ENCODE results near the gene CDR2L.

Gene CDR2L

GRCh38 chr17:75048249-75048878, 60.9 kb downstream of the CDR2L start:
- no peak for TF ChIP-seq CTCF (IDR thresholded peaks at IDR 0.05; ENCODE audit: low read depth, low read length, missing control alignments)
- in situ Hi-C loops (cut with HindIII; ENCODE audit: low sequenced_read_pairs) = no loop called here
- DNase-seq (ENCODE audit: low read depth) = no peak
- H3K4me3 ChIP-seq (ENCODE audit: low read depth, low read length) = peak overlapping the region; percentile 92

GRCh38 chr17:75049057-75049456, 61.6 kb downstream of the CDR2L start:
- in situ Hi-C loops (cut with HindIII; ENCODE audit: low sequenced_read_pairs) = no loop called here
- TF ChIP-seq CTCF (IDR thresholded peaks at IDR 0.05; ENCODE audit: low read depth, low read length, missing control alignments) = no peak
- no peak for DNase-seq (ENCODE audit: low read depth)
- no peak overlapping the region for H3K4me3 ChIP-seq (ENCODE audit: low read depth, low read length)

GRCh38 chr17:75049706-75050105, 62.3 kb downstream of the CDR2L start:
- TF ChIP-seq CTCF (IDR thresholded peaks at IDR 0.05; ENCODE audit: low read depth, low read length, missing control alignments) = no peak
- in situ Hi-C loops (cut with HindIII; ENCODE audit: low sequenced_read_pairs) = loop anchor here (5.0 kb wide), 1 partner anchor 88 kb away; no protein-coding TSS in a partner anchor
- no peak overlapping the region for H3K4me3 ChIP-seq (ENCODE audit: low read depth, low read length)
- no peak for DNase-seq (ENCODE audit: low read depth)

DNA sequence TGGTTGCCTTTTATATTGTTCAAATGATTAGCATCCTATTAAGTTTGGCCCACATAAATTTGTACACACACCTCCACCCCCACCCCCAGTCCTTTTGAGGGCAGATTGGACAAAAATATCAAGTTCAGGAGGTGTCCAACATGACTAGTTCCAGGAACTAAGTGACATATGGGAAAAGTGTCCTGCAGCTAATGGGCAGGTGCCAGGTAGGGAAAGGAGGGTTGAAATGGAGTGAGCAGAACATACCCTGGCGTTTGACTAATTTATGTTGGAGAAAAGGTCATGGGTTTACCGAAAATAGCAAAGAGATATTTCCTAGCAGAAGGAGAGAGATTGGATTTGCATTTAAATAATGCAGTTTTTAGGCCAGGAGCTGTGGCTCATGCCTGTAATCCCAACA, 64.5 kb downstream of the CDR2L start:
- in situ Hi-C loops (cut with HindIII; ENCODE audit: low sequenced_read_pairs) = loop anchor here (5.0 kb wide), 1 partner anchor 85 kb away; no protein-coding TSS in a partner anchor
- no peak overlapping the region for H3K4me3 ChIP-seq (ENCODE audit: low read depth, low read length)
- TF ChIP-seq CTCF (IDR thresholded peaks at IDR 0.05; ENCODE audit: low read depth, low read length, missing control alignments) = no peak
- no peak for DNase-seq (ENCODE audit: low read depth)

Measured in astrocyte of the cerebellum (primary cell).